Measurements from ENCODE around the gene COPRS.
A peak's percentile ranks its signal among the peaks of the same experiment; 100 is the strongest.

The COPRS gene

GRCh38 chr17:31806921-31807320 is 52.1 kb downstream of the COPRS start:
- no peak for DNase-seq

GRCh38 chr17:31803494-31804213 is 55.4 kb downstream of the COPRS start:
- DNase-seq = no peak

GRCh38 chr17:31802502-31802901 is 56.5 kb downstream of the COPRS start:
- DNase-seq = peak; percentile 44

Measured in CD4-positive, alpha-beta T cell treated with Interleukin-15 for 1 hour (primary cell).